GM21737 (cell line): ENCODE measurements around the gene EPHB1.
"Not testable (repeated sequence)": the region's sequence is repeated elsewhere in the genome, so short reads cannot be mapped to it uniquely, and the experiment has no call there.

Experiments
- ATAC-seq: cut with Tn5 transposase; IDR thresholded peaks from one replicate; pipeline ENCODE4 v1.9.1; 2021; ENCODE audit warnings: mild to moderate bottlenecking, moderate library complexity; ENCODE audit not compliant: unreplicated experiment

Gene EPHB1

DNA sequence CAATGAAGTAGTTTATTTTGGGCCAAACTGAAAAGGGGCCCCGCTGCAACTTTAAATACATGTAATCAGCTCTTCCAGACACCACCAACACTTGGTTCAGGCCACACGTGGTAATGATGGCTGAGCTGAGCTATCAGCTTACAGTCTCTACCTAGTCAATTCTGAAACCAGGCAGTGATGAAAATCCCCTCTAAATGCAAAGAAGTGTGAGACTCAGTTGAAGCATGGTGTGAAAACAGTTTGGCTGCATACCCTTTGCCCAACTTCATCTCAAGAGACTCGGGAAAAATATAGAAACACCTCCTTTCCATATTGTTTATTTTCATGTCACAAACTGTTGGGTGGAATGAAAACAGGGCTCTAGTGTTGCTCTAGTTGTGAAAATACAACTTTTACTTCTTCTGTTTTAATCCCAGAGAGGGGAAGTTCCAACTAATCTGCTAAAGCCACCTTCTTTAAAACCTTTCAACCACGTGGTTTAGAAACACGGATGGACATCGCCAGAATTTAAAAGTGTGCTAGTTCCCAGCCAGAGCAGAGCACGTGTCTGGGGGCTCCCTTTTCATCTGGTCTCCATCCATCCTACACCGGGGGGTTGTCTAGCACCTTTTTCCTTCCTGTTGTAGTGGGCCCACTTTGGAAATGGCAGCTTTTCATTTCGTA, 229.1 kb downstream of the EPHB1 start:
- ATAC-seq: no peak

GRCh38 chr3:135030768-135031615, 235.9 kb downstream of the EPHB1 start:
- ATAC-seq: not testable (repeated sequence)

- no peak for ATAC-seq
Observed at GRCh38 chr3:135033737-135034136, 238.7 kb downstream of the EPHB1 start.

GRCh38 chr3:135034291-135034768, 239.3 kb downstream of the EPHB1 start:
- ATAC-seq: no peak

DNA sequence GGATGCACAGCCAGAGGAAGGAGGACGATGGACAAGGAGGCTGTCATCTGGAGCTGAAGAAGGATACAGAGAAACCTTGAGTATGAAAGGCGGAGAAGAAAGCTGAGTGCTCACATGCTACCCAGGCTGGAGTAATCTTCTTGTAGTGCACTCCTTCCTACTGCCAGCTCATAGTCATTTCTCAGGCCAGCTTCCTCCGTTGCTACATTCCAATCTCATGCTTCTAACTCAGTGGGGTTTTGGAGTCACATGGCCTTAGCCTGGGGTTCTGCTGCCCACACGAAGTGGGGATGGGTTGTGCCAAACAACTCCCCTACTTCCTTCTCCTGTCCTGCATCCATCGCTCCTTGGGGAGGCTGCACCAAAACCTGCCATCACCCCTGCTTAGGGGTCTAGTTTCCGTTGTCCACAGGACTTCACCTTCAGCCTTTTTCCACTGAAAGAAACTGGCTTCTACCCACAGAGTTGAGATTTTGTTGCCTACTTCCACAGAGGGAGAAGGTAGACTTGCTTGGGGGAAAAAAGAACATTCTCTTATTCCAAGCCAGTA, 239.9 kb downstream of the EPHB1 start:
- no peak for ATAC-seq

- no peak for ATAC-seq
Observed at GRCh38 chr3:135038186-135038585, 243.1 kb downstream of the EPHB1 start.

GRCh38 chr3:135039536-135039935, 244.5 kb downstream of the EPHB1 start:
- ATAC-seq: not testable (repeated sequence)

GRCh38 chr3:135040321-135041240, 245.5 kb downstream of the EPHB1 start:
- no peak for ATAC-seq

GRCh38 chr3:135041601-135042000, 246.5 kb downstream of the EPHB1 start:
- ATAC-seq: no peak

GRCh38 chr3:135047061-135047460, 252.0 kb downstream of the EPHB1 start:
- ATAC-seq: no peak

DNA sequence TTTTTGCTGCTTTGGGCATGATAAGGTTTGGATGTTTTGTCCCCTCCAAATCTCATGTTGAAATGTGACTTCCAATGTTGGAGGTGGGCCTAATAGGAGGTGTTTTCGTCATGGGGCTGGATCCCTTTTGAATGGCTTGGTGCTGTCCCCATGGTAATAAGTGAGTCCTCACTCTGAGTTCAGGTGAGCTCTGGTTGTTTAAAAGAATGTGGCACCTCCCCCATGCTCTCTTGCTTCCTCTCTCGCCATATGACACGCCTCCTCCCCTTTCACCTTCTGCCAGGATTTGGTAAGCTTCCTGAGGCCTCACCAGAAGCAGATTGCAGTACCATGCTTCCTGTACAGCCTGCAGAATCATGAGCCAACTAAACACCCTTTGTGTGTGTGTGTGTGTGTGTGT, 255.5 kb downstream of the EPHB1 start:
- ATAC-seq: no peak

GRCh38 chr3:135051409-135051973, 256.4 kb downstream of the EPHB1 start:
- no peak for ATAC-seq

DNA sequence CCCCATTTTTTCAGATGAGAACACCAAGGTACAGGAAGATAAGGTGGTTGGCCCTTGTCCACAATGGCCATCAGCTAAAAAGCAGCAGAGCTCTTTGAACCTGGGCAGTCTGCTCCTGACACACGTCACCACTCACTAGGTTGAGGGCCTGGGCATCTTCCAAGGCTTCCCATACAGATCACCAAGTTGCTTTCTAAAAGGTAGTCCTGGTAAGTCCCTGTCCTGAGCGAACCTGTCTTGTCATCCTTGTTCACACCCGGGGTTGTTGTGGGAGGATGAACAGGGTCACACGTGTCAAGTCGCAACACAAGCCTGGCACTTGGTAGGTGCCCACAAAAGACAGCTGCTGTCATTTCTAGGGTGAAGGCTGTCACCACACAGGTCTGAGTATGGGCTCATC, 260.4 kb downstream of the EPHB1 start:
- ATAC-seq: no peak

GRCh38 chr3:135056084-135056730, 261.1 kb downstream of the EPHB1 start:
- ATAC-seq: no peak

DNA sequence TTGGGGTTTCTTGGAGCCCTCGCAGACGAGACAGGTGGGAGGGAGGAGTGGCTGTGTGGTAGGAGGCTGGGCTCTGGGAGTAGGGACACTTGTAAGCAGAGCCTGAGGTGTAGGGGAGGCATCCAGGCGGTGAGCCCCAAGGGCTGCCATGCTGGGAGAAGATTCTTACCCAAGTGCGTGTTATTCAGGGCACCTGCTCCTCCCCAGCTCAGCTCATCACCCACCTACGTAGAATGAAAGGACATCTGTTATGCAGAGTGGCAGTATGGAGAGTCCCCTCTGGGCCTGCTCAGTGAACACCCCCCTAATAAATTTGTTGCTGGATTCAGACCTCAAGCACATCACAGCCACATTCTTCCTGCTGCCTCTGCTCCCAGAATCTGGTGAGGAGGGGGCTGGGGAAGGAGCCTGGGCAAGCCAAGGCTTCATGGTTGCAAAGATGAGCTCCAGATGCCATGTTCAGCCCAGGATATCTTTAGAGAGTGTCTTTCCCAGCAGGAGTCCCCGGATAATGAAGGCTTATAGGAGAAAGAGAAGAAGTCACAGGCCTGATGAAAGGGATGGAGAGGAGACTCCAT, 261.8 kb downstream of the EPHB1 start:
- ATAC-seq: no peak

- ATAC-seq: no peak
Observed at GRCh38 chr3:135057996-135058395, 262.9 kb downstream of the EPHB1 start.

DNA sequence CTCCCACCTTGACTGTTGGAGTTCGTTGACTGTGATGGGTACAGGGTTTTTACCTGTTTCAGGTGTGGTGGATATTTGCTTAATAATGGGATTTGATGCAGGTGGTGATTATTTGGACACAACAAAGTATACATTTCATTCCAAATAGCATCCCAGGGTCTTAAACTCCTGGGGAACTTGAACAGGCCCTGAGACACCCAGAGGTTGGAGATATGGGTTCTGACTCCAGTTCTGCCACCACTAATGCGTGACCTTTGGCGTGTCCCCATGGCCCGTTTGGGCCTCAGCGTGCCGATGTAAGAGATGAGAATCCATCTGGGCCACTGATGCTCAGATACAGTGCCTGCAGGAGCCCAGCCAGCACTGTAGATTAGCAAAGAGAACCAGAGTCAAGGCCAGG, 264.5 kb downstream of the EPHB1 start:
- ATAC-seq: no peak

GRCh38 chr3:135066844-135067727, 272.0 kb downstream of the EPHB1 start:
- ATAC-seq: not testable (repeated sequence)

DNA sequence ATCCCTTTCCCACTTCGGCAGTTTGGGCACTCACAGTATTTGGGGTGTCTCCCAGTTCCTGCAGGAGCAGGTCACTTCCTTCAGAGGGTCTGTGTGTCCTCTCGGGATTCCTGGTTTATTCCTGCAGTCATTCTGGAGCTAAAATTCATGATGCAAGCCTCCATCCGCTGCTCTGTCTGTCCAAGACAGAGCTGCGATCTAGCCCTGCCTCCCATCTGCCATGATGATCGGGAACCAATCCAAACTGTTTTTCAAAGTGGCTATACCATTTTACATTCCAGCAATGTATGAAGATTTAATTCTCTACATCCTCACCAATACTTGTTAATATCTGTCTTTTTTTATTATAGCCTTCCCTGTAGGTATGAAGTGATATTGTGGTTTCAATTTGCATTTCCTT, 273.0 kb downstream of the EPHB1 start:
- no peak for ATAC-seq
